Right lobe of liver (tissue), 6 donors: Measurements from ENCODE around the gene AGPAT2. TPM values are rescaled to one million over a fixed set of nuclear protein-coding genes. Genes with fewer than 3 reads are reported as not detected.

Experiments used
- ATAC-seq, 4 donors: fragments of 200-7000 bp; cut with Tn5 transposase; one replicate each; pipeline ENCODE4 v1.9.1; 2020; ENCODE audit warnings: mild to moderate bottlenecking in 4 of 4, moderate library complexity in 4 of 4
- DNase-seq, 3 donors: peaks; one replicate each; pipeline ENCODE4 v3.0.0-alpha.2; 2020
- H3K27ac ChIP-seq, 3 donors: fragments of 200-600 bp; one replicate each; pipeline ENCODE4 v1.8.0; 2022
- H3K27me3 ChIP-seq, 2 donors: fragments of 200-600 bp; one replicate each; pipeline ENCODE4 v1.8.0; 2022
- H3K36me3 ChIP-seq, 4 donors: fragments of 200-600 bp; sonication (generic) in 1 of 4; one replicate each; pipeline versions ENCODE4 v1.5.1 to v1.8.0; 2017 to 2022; ENCODE audit warnings: control low read depth in 1 of 4
- H3K4me1 ChIP-seq, 4 donors: fragments of 200-600 bp; sonication (generic) in 1 of 4; one replicate each; pipeline versions ENCODE4 v1.5.1 to v1.8.0; 2017 to 2022; ENCODE audit warnings: control low read depth in 1 of 4
- H3K4me3 ChIP-seq, 3 donors: fragments of 200-600 bp; one replicate each; pipeline ENCODE4 v1.8.0; 2022
- H3K9me3 ChIP-seq, 4 donors: fragments of 200-600 bp; sonication (generic) in 1 of 4; one replicate each; pipeline versions ENCODE4 v1.5.1 to v1.8.0; 2017 to 2022; ENCODE audit warnings: control low read depth in 1 of 4
- POLR2A ChIP-seq: fragments of 450-650 bp; IDR thresholded peaks from one replicate; pipeline ENCODE4 v1.6.1; 2017; ENCODE audit warnings: antibody characterized with exemption, mild to moderate bottlenecking
- WGBS: methylation state at CpG from one replicate; pipeline ENCODE4 v1.1.6; 2018; ENCODE audit warnings: low coverage, low lambda C conversion rate; ENCODE audit not compliant: insufficient coverage; ENCODE audit errors: missing lambda C conversion rate; 5-methylcytosine and 5-hydroxymethylcytosine counted together
- intact Hi-C, 2 donors: fragments of 100-400 bp; cut with DNase I; formaldehyde crosslinking; loops; one replicate each; pipeline versions ENCODE4 v1.11.2 to v1.14.1; 2022
- total RNA-seq, 6 experiments: library from RNA; depleted of rRNA in 2 of 6; stranded (reverse); fragments of >200 nt in 2 of 6; fragmentation: NEBNext Ultra II Directional in 3 of 6; extraction: Animal tissue kit (Norgen Biotek cat#: 25700) in 3 of 6; gene quantifications; one replicate each; pipeline versions ENCODE4 v1.1.0 to v1.2.4, GENCODE V29; 2016 to 2023
- TF ChIP-seq, protein P1 (sequence below), 4 donors: fragments of 200-600 bp in 3 of 4; fragments of 450-650 bp in 1 of 4; IDR thresholded peaks; one replicate each; pipeline versions ENCODE4 v1.5.1 to v1.8.0; 2016 to 2022; ENCODE audit warnings: antibody characterized with exemption in 4 of 4, mild to moderate bottlenecking in 2 of 4
- donor health status: DM: no; HTN: yes; CAD: no.
- donor health status: DM: no; HTN: no; CAD: no.
- donor health status: DM: no; HTN: no; CAD: no.
- donor health status: DM: no; HTN: yes; CAD: no.
- donor health status: DM: no; HTN: yes; CAD: no.

Gene AGPAT2
- total RNA-seq, 6 experiments from 2014 or later: 117 to 379 (median 184) TPM

DNA sequence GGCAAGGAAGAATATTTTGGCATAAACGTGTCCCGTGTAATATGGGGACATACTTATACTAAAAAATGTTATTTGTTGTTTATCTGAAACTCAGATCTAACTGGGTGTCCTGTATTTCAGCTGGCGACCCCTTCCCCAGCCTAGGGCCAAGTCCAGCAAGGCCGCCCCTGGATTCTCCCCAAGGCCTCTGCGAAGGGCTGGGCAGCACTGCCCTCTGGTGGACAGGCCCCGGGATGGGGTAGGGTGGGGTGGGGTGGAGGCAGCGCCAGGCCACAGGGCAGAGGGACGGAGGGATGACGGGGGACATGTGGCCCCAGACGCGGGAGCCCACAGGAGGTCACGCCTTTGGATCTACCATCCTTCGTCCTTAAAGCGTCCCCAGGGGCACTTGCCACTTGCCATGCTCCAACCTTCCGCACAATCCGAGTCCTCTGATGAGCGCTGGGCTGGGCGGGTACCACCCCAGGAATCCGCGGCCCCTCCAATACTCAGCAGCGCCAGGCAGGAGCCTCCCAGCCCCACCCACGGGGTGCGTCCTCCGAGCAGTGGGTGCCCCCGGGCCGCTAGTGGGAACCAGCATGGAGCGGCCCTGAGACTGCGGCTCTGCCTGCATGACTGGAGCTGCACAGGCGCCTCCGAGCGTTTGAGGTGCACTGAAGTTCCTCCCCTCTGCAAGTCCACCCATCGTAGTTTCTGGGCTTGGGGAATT lies 7.1 kb upstream of the AGPAT2 start:
- intact Hi-C loops: no loop called here
- DNase-seq: peak; percentile 79 to 84 (median 82)
- Histone ChIP-seq H3K27ac (peak overlapping the region in 1 of 3 donors; percentile 71), H3K27me3 (no peaks in the 10 kb centered on the region), H3K9me3 (no peaks in the 10 kb centered on the region), H3K4me3 (no peak overlapping the region), H3K36me3 (no peaks in the 10 kb centered on the region), H3K4me1 (peaks cover 0 to 82% (median 42%) of the 10 kb centered on the region in 4 donors)
- ATAC-seq: peak; percentile 41 to 57 (median 46)
- no peak for TF ChIP-seq POLR2A
- TF ChIP-seq, protein P1, sequence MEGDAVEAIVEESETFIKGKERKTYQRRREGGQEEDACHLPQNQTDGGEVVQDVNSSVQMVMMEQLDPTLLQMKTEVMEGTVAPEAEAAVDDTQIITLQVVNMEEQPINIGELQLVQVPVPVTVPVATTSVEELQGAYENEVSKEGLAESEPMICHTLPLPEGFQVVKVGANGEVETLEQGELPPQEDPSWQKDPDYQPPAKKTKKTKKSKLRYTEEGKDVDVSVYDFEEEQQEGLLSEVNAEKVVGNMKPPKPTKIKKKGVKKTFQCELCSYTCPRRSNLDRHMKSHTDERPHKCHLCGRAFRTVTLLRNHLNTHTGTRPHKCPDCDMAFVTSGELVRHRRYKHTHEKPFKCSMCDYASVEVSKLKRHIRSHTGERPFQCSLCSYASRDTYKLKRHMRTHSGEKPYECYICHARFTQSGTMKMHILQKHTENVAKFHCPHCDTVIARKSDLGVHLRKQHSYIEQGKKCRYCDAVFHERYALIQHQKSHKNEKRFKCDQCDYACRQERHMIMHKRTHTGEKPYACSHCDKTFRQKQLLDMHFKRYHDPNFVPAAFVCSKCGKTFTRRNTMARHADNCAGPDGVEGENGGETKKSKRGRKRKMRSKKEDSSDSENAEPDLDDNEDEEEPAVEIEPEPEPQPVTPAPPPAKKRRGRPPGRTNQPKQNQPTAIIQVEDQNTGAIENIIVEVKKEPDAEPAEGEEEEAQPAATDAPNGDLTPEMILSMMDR (IDR thresholded peaks at IDR 0.05): peak; percentile 76 to 84 (median 81)
- 14% methylated on average over 4 of the region's 32 CpGs for WGBS

DNA sequence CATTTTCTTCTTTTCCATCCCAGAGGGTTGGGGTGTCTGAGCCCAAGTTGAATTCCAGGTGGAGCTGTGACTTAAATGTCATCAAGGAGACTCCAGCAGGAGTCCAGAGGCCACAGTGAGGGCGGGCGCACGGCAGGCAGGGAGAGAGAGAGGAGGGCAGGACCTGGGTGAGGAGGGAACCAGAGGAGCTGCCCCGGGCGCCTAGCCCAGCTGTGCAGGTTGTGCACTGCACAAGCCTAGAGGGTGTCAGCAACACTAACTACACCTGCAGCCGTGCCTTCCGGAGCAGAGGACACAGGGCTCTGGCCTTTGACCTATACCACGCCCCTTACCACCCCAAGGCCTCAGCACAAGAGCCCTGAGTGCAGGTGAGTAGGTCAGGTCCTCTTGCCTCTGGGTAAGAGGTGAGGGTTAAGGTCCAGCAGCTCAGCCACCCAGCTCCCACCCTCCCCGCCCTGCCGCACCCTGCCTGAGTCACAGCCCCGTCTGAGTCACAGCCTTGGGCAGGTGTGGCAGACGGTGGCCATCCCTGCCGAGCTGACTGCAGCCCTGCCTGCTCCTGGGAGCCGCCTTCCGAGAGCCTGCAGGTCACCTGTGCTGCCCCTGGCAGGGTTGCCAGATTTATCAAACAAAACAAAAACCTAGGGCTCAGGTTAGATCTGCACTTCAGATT lies 6.4 kb upstream of the AGPAT2 start:
- H3K27ac ChIP-seq: peak overlapping the region in 2 of 3 donors; percentile 30 to 38
- no peaks in the 10 kb centered on the region for H3K9me3 ChIP-seq
- DNase-seq (peak; percentile 86 to 91 (median 91)), ATAC-seq (peak; percentile 41 to 64 (median 50))
- no peak overlapping the region for H3K4me3 ChIP-seq
- TF ChIP-seq, protein P1 (IDR thresholded peaks at IDR 0.05): no peak
- no peak for TF ChIP-seq POLR2A
- H3K4me1 ChIP-seq: peaks cover 0 to 85% (median 42%) of the 10 kb centered on the region in 4 donors
- WGBS: 18% methylated on average over 7 of the region's 15 CpGs
- intact Hi-C loops: no loop called here
- no peaks in the 10 kb centered on the region for H3K27me3 ChIP-seq
- no peaks in the 10 kb centered on the region for H3K36me3 ChIP-seq

DNA sequence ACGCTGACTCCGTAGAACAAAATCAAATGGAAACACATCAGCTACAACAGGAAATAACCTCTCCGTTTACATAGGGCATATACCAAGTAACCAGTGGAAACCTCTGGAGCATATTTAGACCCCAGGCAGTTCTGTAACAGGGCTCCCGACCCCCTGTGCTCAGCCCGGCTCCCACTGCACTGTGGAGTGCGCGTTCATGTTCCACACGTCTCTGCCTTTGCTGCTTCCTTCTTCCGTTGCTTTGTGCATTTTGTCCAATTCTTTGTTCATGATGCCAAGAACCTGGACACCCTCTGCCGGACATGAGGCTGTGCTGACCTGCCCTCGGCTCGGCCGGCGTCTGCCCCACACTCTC lies 5.9 kb upstream of the AGPAT2 start:
- Histone ChIP-seq H3K27me3 (no peaks in the 10 kb centered on the region), H3K4me3 (no peak overlapping the region), H3K9me3 (no peaks in the 10 kb centered on the region), H3K4me1 (peaks cover 0 to 86% (median 42%) of the 10 kb centered on the region in 4 donors), H3K36me3 (no peaks in the 10 kb centered on the region), H3K27ac (peak overlapping the region in 2 of 3 donors; percentile 30 to 38)
- no peak for DNase-seq
- no peak for ATAC-seq
- 62% methylated on average over 12 of the region's 14 CpGs for WGBS
- TF ChIP-seq, protein P1 (IDR thresholded peaks at IDR 0.05): peak in 1 of 4 donors; percentile 3
- TF ChIP-seq POLR2A: no peak
- intact Hi-C loops: no loop called here

DNA sequence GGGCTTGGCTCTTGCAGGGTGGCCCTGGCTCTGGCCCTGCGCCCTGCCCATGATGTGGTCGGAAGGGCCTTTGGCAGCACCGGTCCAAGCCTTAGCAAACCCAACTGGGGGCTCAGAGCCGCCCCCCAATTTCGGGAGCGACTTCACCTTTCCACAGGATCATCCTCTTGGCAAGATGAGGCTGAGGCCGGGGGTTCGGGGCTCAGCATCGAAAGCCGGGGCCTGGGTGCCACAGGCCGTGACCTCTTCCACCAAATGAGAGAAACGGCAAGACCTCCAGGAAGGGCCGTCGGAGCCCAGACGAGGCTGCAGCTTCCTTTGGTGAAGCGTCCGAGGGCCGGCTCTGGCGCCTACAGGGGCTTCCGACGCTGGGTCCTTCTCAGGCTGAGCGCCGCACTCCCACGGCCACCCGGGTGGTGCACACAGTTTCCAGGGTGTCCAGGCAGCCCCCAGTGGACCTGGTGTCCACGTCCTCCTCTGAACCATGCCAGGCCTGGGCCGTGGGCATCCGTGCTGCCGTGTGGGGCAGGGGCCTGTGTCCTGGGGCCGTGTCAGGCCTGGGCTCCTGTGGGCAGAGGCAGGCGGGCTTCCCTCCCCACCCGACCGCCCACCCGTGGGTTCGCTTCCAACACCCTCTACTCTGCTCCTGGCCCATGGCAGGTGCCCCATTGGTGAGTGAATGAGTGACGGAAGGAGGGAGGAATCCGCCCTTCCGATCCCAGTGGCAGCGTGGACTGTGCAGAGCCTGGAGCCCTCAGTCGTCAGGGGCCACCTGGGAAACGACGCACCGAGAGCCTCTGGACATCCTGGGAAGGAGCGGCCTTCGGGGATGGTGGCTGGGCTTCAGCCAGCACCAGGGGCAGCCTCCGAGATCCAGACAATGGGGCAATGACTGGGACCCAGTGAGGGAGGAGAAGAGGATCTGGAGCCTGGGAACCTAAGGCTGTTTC lies 5.2 kb upstream of the AGPAT2 start:
- Histone ChIP-seq H3K27ac (no peak overlapping the region), H3K27me3 (no peaks in the 10 kb centered on the region), H3K4me1 (peaks cover 0 to 85% (median 43%) of the 10 kb centered on the region in 4 donors), H3K4me3 (no peak overlapping the region), H3K9me3 (no peaks in the 10 kb centered on the region), H3K36me3 (no peaks in the 10 kb centered on the region)
- WGBS: 73% methylated on average over 5 of the region's 46 CpGs
- intact Hi-C loops: no loop called here
- TF ChIP-seq, protein P1 (IDR thresholded peaks at IDR 0.05): no peak
- TF ChIP-seq POLR2A: no peak
- peak in 1 of 3 donors; percentile 56 for DNase-seq
- no peak for ATAC-seq
